HepG2 (cell line): ENCODE data around the gene SLC28A3. TPM values are rescaled to one million over a fixed set of nuclear protein-coding genes. Genes with fewer than 3 reads are reported as not detected.

Experiments used
- ATAC-seq: fragments of 200-7000 bp; cut with Tn5 transposase; 3 replicates; pipeline ENCODE4 v1.9.1; 2020; ENCODE audit warnings: mild to moderate bottlenecking, moderate library complexity
- BruUV-seq: library from RNA; stranded (reverse); fragments of 400-500 nt; replicated peaks from 2 replicates; lab custom pipeline; 2021; lab: Mats Ljungman, UMichigan
- CTCF ChIA-PET: fragments of 300-600 bp; formaldehyde crosslinking; extraction: SDS; loops from one replicate; lab custom pipeline; 2021; ENCODE audit warnings: low total read pairs, inconsistent platforms, low intra/inter-chr PET ratio; lab: Yijun Ruan, JAX
- POLR2A ChIA-PET: fragments of 350-600 bp; sonication (Branson Sonifier 250); formaldehyde crosslinking; loops from one replicate; lab custom pipeline; 2020; ENCODE audit warnings: antibody characterized with exemption, inconsistent platforms; lab: Yijun Ruan, JAX
- DNase-seq: peaks from one replicate; pipeline ENCODE4 v3.0.0-alpha.2; 2015; ENCODE audit warnings: low spot score
- FAIRE-seq: peaks from 3 replicates; lab custom pipeline; 2011; peaks lifted over from hg19 to GRCh38; lab: Jason Lieb, UNC
- H2AFZ ChIP-seq: one replicate; pipeline ENCODE4 v1.6.1; 2011; ENCODE audit warnings: low read length, inconsistent platforms
- H3K27ac ChIP-seq: fragments of 300-600 bp; 3 replicates; pipeline ENCODE4 v1.8.0; 2011; ENCODE audit warnings: mixed run types, mild to moderate bottlenecking, mixed read lengths, low read length, inconsistent platforms; ENCODE audit not compliant: insufficient read depth; ENCODE audit errors: extremely low read length
- H3K27me3 ChIP-seq, 2 experiments: fragments of 200-600 bp in 1 of 2; 2 replicates in 1 of 2; 3 replicates in 1 of 2; pipeline versions ENCODE4 v1.6.0 to v1.8.0; 2011; ENCODE audit warnings: low read length in 2 of 2, mild to moderate bottlenecking in 2 of 2, moderate library complexity in 2 of 2, inconsistent platforms in 1 of 2; ENCODE audit not compliant: insufficient read depth in 2 of 2, control insufficient read depth in 1 of 2
- H3K36me3 ChIP-seq, 2 experiments: fragments of 200-600 bp in 1 of 2; replicated peaks in 1 of 2; 2 replicates in 1 of 2; 3 replicates in 1 of 2; pipeline versions ENCODE4 v1.5.1 to v1.8.0; 2011; ENCODE audit warnings: low read length in 2 of 2, inconsistent platforms in 1 of 2; ENCODE audit not compliant: insufficient read depth in 2 of 2, control insufficient read depth in 1 of 2
- H3K4me1 ChIP-seq: 2 replicates; pipeline ENCODE4 v1.5.1; 2012; ENCODE audit warnings: low read length, inconsistent platforms; ENCODE audit not compliant: insufficient read depth
- H3K4me2 ChIP-seq: 2 replicates; pipeline ENCODE4 v1.6.0; 2011; ENCODE audit warnings: low read depth, low read length, inconsistent platforms
- H3K4me3 ChIP-seq, 3 experiments: fragments of 200-600 bp in 1 of 3; sonication (generic), shearing (Covaris generic) in 1 of 3; replicated peaks in 1 of 3; 2 replicates each; pipeline ENCODE4 v1.5.1; 2011 to 2016; ENCODE audit warnings: low read length in 3 of 3, inconsistent platforms in 2 of 3, low read depth in 2 of 3, mild to moderate bottlenecking in 2 of 3, control low read depth in 1 of 3, mixed read lengths in 1 of 3; ENCODE audit not compliant: insufficient read depth in 1 of 3
- H3K79me2 ChIP-seq: one replicate; pipeline ENCODE4 v1.6.1; 2011; ENCODE audit warnings: low read length, inconsistent platforms; ENCODE audit not compliant: insufficient read depth
- H3K9ac ChIP-seq: 2 replicates; pipeline ENCODE4 v1.6.0; 2011; ENCODE audit warnings: mild to moderate bottlenecking, low read depth, low read length, inconsistent platforms; ENCODE audit not compliant: insufficient read depth
- H3K9me3 ChIP-seq: 2 replicates; pipeline ENCODE4 v1.5.1; 2012; ENCODE audit warnings: mild to moderate bottlenecking, low read length
- H4K20me1 ChIP-seq: 2 replicates; pipeline ENCODE4 v1.6.0; 2011; ENCODE audit warnings: inconsistent platforms, mild to moderate bottlenecking, low read length, moderate library complexity; ENCODE audit not compliant: insufficient read depth
- CEBPB ChIP-seq: IDR thresholded peaks from 2 replicates; pipeline ENCODE4 v1.6.1; 2011; ENCODE audit warnings: low read depth, low read length, improper control_type of control experiment, borderline replicate concordance
- GTF2F1 ChIP-seq: fragments of 150-350 bp; IDR thresholded peaks from 2 replicates; pipeline ENCODE4 v1.6.1; 2014; ENCODE audit warnings: low read length
- HCFC1 ChIP-seq: fragments of 150-350 bp; IDR thresholded peaks from 2 replicates; pipeline ENCODE4 v1.6.1; 2014; ENCODE audit warnings: low read depth, low read length
- POLR2AphosphoS5 ChIP-seq: IDR thresholded peaks from 2 replicates; pipeline ENCODE4 v1.6.1; 2012; ENCODE audit warnings: low read depth, low read length
- RXRA ChIP-seq: sonication (generic); formaldehyde crosslinking; IDR thresholded peaks from 2 replicates; pipeline ENCODE4 v1.5.1; 2020; ENCODE audit warnings: missing genetic modification reagents
- XRCC5 ChIP-seq: fragments of 200-400 bp; formaldehyde crosslinking; optimal IDR thresholded peaks from 2 replicates; pipeline ENCODE3; 2017; ENCODE audit warnings: mild to moderate bottlenecking, low read length
- ZNF180 ChIP-seq: sonication (generic); formaldehyde crosslinking; IDR thresholded peaks from 2 replicates; pipeline ENCODE4 v1.4.0; 2020; ENCODE audit warnings: low read depth, missing genetic modification reagents, borderline replicate concordance
- WGBS: methylation state at CpG from one replicate; pipeline ENCODE4 v1.1.6; 2017; ENCODE audit warnings: low lambda C conversion rate; 5-methylcytosine and 5-hydroxymethylcytosine counted together
- in situ Hi-C: cut with HindIII; loops from 2 replicates; pipeline ENCODE4 v1.10.0; 2017; ENCODE audit warnings: low pct_unique_long_range_greater_than_20kb; ENCODE audit not compliant: extremely low pct_ligation_motif_present
- intact Hi-C: fragments of 100-400 bp; cut with micrococcal nuclease; formaldehyde crosslinking; loops from one replicate; pipeline ENCODE4 v1.10.0; 2022; ENCODE audit not compliant: unreplicated experiment
- polyA plus RNA-seq, 8 experiments: library from polyadenylated mRNA; depleted of rRNA in 3 of 8; stranded (reverse) in 7 of 8; unstranded in 1 of 8; fragments of >200 nt; fragmentation: Illumina TruSeq in 4 of 8; extraction: Trizol in 4 of 8; gene quantifications; 2 replicates each; pipeline versions ENCODE4 v1.2.1 to v1.2.3, GENCODE V29; 2011 to 2016; ENCODE audit warnings: low read depth in 4 of 8, missing spikeins in 1 of 8, mixed read lengths in 1 of 8; ENCODE audit not compliant: insufficient read depth in 1 of 8
- total RNA-seq, 5 experiments: library from RNA; depleted of rRNA; stranded (reverse); fragments of >200 nt; fragmentation: Illumina TruSeq; extraction: Trizol; gene quantifications; 2 replicates each; pipeline ENCODE4 v1.2.3, GENCODE V29; 2016; ENCODE audit warnings: low read depth in 1 of 5

SLC28A3 gene
- total and polyA plus RNA-seq, 2 of the 13 experiments (the other 11 are each of a cell fraction or from before 2014, with no cell fraction given) = not detected

GRCh38 chr9:84386753-84387152, 46.2 kb upstream of the SLC28A3 start:
- ATAC-seq (no peak), FAIRE-seq (no peak), DNase-seq (no peak)
- no peaks in the 10 kb centered on the region for H3K79me2 ChIP-seq
- ChIA-PET CTCF (no interaction called here), POLR2A (no interaction called here)
- H3K27ac ChIP-seq = no peak overlapping the region
- no peak overlapping the region for H2AFZ ChIP-seq
- H3K4me3 ChIP-seq = no peak overlapping the region
- no peaks in the 10 kb centered on the region for H3K9me3 ChIP-seq
- no peak overlapping the region for H3K4me2 ChIP-seq
- BruUV-seq = no TSS peak
- TF ChIP-seq ZNF180 (CRISPR knock-in tag) (no peak), CEBPB (peak; percentile 64), GTF2F1 (no peak)
- no peak overlapping the region for H3K9ac ChIP-seq
- intact Hi-C loops = no loop called here
- WGBS = 64% methylated on average over 1 of the region's 1 CpG
- H3K36me3 ChIP-seq = no peaks in the 10 kb centered on the region
- H3K27me3 ChIP-seq = no peaks in the 10 kb centered on the region; a peak in 1 of 5 replicates
- in situ Hi-C loops = loop anchor here (25.0 kb wide), 2 partner anchors 576 to 876 kb away; no protein-coding TSS in a partner anchor
- H3K4me1 ChIP-seq = no peaks in the 10 kb centered on the region
- H4K20me1 ChIP-seq = no peaks in the 10 kb centered on the region

GRCh38 chr9:84385386-84386040, 45.0 kb upstream of the SLC28A3 start:
- H3K27me3 ChIP-seq = no peaks in the 10 kb centered on the region; a peak in 1 of 5 replicates
- no peak for ATAC-seq
- no TSS peak for BruUV-seq
- POLR2A ChIA-PET = no interaction called here
- no peaks in the 10 kb centered on the region for H3K4me1 ChIP-seq
- no peak overlapping the region for H3K4me3 ChIP-seq
- no peak overlapping the region for H3K27ac ChIP-seq
- no peaks in the 10 kb centered on the region for H4K20me1 ChIP-seq
- H3K4me2 ChIP-seq = no peak overlapping the region
- H3K79me2 ChIP-seq = no peaks in the 10 kb centered on the region
- TF ChIP-seq RXRA (no peak), POLR2AphosphoS5 (no peak), HCFC1 (no peak), XRCC5 (no peak)
- H3K9ac ChIP-seq = no peak overlapping the region
- FAIRE-seq = no peak
- in situ Hi-C loops (loop anchor here (25.0 kb wide), 2 partner anchors 577 to 877 kb away; no protein-coding TSS in a partner anchor), intact Hi-C loops (no loop called here)
- H3K36me3 ChIP-seq = no peaks in the 10 kb centered on the region
- no peaks in the 10 kb centered on the region for H3K9me3 ChIP-seq
- H2AFZ ChIP-seq = no peak overlapping the region
- WGBS = 0% methylated on average over 1 of the region's 1 CpG
- CTCF ChIA-PET = no interaction called here
- no peak for DNase-seq
